Vagina (tissue), 2 donors: ENCODE data around the gene PIEZO2.

Source experiments
- CTCF ChIP-seq, 3 experiments: fragments of 450-650 bp in 2 of 3; fragments of 200-600 bp in 1 of 3; sonication (generic) in 1 of 3; IDR thresholded peaks; one replicate each; pipeline ENCODE4 v1.5.1; 2017 to 2019; ENCODE audit warnings: antibody characterized with exemption in 3 of 3, mild to moderate bottlenecking in 2 of 3, moderate library complexity in 2 of 3
- POLR2A ChIP-seq, 2 donors: fragments of 450-650 bp; IDR thresholded peaks; one replicate each; pipeline ENCODE4 v1.6.1; 2017; ENCODE audit warnings: antibody characterized with exemption in 2 of 2, mild to moderate bottlenecking in 2 of 2, moderate library complexity in 2 of 2
- POLR2AphosphoS5 ChIP-seq, 2 donors: sonication (generic); formaldehyde crosslinking; IDR thresholded peaks; one replicate each; pipeline ENCODE4 v1.9.0; 2017; ENCODE audit warnings: antibody characterized with exemption in 2 of 2, mild to moderate bottlenecking in 2 of 2, low read depth in 1 of 2; ENCODE audit not compliant: insufficient read depth in 1 of 2

GRCh38 chr18:10900435-10900834 is 248.9 kb downstream of the PIEZO2 start:
- TF ChIP-seq CTCF (IDR thresholded peaks at IDR 0.05): no peak
- TF ChIP-seq POLR2A (IDR thresholded peaks at IDR 0.05): no peak
- TF ChIP-seq POLR2AphosphoS5 (IDR thresholded peaks at IDR 0.05; ENCODE audit: insufficient read depth in 1 of 2, low read depth in 1 of 2): no peak
